ENCODE data around the gene ADCY5.

The ADCY5 gene

DNA sequence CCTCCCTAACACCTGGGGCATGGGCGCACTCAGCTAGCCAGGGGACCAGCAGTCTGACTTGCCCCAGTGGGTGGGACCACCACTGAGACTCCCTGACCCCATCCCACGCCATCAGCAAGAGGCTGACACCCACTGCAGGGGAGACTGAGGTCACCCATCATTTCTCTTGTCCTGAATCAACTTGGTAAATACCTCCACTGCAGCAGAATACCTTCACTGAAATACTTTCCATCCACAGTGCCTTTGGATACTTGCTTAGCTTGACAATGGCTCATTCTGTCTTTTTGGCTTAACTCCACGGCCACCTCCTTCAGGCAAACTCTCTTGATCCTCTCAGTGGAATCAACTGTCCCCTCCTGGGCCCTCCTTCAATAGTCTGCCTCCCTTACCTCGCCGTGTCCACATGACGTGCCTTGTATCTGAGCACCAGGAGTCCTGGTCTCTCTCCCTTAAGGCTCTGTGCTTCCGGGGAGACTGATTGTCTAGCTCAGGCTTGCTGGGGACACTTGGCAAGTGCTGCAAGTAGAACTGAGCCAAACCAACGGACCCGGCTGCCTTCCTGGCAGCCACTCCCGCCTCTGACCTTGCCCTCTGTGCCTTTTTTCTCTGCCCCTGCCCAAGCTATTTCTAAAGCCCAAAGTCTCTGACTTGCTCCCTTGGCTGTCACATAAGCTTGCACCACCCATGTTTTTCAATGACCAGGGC lies 119.1 kb downstream of the ADCY5 start:
- no CpG with 5 or more reads among the region's 10 CpGs for WGBS, 2 donors (ENCODE audit: extremely low coverage in 2 of 2, insufficient read length in 2 of 2, insufficient replicate concordance in 1 of 2)

DNA sequence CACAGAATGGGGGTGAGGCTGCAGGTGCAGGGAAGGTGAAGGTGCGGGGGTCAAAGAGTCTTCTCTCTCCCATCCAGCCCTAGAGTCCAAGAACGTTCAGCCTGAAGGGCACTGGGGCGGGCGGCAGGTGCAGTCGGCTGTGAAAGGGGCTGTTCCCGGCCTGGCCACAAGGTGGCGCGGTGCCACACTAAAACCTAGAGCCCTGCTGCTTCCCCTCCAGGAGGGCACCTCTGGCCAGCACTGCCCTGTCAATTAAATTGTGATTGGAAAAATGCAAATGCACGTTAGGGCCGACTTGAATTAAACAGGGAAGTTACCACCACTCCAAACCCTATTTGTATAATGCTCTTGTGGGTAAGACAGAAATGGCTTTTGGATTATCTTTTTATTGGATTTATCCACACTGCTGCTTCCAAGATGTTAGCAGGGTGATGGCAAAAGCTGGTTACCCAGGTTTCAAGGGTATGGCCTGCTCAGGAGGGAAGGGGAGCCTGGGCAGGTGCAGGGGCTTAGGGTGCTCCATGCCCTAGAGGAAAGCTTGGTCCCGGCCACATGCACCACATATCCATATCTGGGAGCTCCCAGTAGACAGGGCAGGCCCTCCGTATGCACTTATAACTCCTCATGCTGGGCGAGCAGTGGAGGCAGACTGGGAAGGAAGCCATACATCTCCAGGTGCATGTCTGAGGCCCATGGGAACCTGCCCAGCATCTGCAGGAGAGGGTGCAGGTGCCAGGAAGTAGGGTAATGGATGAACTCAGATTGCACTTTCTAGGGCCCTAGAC lies 119.8 kb downstream of the ADCY5 start:
- H2AK5ac ChIP-seq (ENCODE audit: low read depth, low read length): peak overlapping the region; percentile 34
- H3K27me3 ChIP-seq (ENCODE audit: control insufficient read depth in 3 of 3, insufficient read depth in 3 of 3, low read depth in 1 of 3, low read length in 3 of 3): peaks cover 0 to 37% (median 2%) of the 10 kb centered on the region in 3 experiments
- H2BK120ac ChIP-seq (ENCODE audit: low read depth, low read length): no peak overlapping the region
- no peak overlapping the region for H2AFZ ChIP-seq (ENCODE audit: low read length)
- peaks cover 0 to 2% of the 10 kb centered on the region in 2 donors for H3K9me3 ChIP-seq (replicated peaks in 1 of 2; ENCODE audit: control insufficient read depth in 2 of 2, insufficient read depth in 1 of 2, low read depth in 1 of 2, low read length in 2 of 2)
- peak overlapping the region; percentile 22 for H3K23ac ChIP-seq (ENCODE audit: low read depth, low read length, poor library complexity)
- H2BK15ac ChIP-seq (ENCODE audit: low read length): no peak overlapping the region
- peak overlapping the region; percentile 72 for H3K18ac ChIP-seq (ENCODE audit: low read length)
- H2BK12ac ChIP-seq (ENCODE audit: low read length): no peak overlapping the region
- H4K91ac ChIP-seq (ENCODE audit: low read depth, low read length, poor library complexity): no peak overlapping the region
- no peak overlapping the region for H2BK5ac ChIP-seq (ENCODE audit: low read length)
- peak; percentile 64 for DNase-seq (ENCODE audit: low spot score)
- no peak overlapping the region for H3K4me3 ChIP-seq (ENCODE audit: low read length in 2 of 2)
- no peak overlapping the region for H3K14ac ChIP-seq (ENCODE audit: low read length)
- H3K27ac ChIP-seq (replicated peaks; ENCODE audit: low read length): no peak overlapping the region
- no peaks in the 10 kb centered on the region for H3K79me1 ChIP-seq (ENCODE audit: low read depth, low read length)
- H3K4me1 ChIP-seq (ENCODE audit: control insufficient read depth in 2 of 2, insufficient read depth in 1 of 2, low read depth in 1 of 2, low read length in 2 of 2): no peaks in the 10 kb centered on the region
- no CpG with 5 or more reads among the region's 13 CpGs for WGBS, 2 donors (ENCODE audit: extremely low coverage in 2 of 2, insufficient read length in 2 of 2, insufficient replicate concordance in 1 of 2)
- peak overlapping the region; percentile 63 for H3K9ac ChIP-seq (ENCODE audit: low read depth, low read length, poor library complexity)
- H3K36me3 ChIP-seq (replicated peaks in 1 of 2; ENCODE audit: control insufficient read depth in 2 of 2, insufficient read depth in 2 of 2, low read length in 2 of 2): no peaks in the 10 kb centered on the region
- no peak overlapping the region for H4K8ac ChIP-seq (ENCODE audit: low read depth, low read length)
- no peak overlapping the region for H3K4ac ChIP-seq (ENCODE audit: low read length)
- H3K4me2 ChIP-seq (ENCODE audit: insufficient read depth, low read length, poor library complexity, severe bottlenecking): no peak overlapping the region

More for the DNA sequence above, 119.1 kb downstream of the ADCY5 start:
- Histone ChIP-seq H3K9me3 (replicated peaks in 1 of 2; ENCODE audit: control insufficient read depth in 2 of 2, insufficient read depth in 1 of 2, low read depth in 1 of 2, low read length in 2 of 2) (peaks cover 0 to 2% of the 10 kb centered on the region in 2 donors), H3K4ac (ENCODE audit: low read length) (no peak overlapping the region), H4K8ac (ENCODE audit: low read depth, low read length) (no peak overlapping the region), H3K4me2 (ENCODE audit: insufficient read depth, low read length, poor library complexity, severe bottlenecking) (no peak overlapping the region), H3K18ac (ENCODE audit: low read length) (no peak overlapping the region), H3K23ac (ENCODE audit: low read depth, low read length, poor library complexity) (no peak overlapping the region), H2BK120ac (ENCODE audit: low read depth, low read length) (no peak overlapping the region), H3K27ac (replicated peaks; ENCODE audit: low read length) (no peak overlapping the region), H2BK12ac (ENCODE audit: low read length) (no peak overlapping the region), H4K91ac (ENCODE audit: low read depth, low read length, poor library complexity) (no peak overlapping the region), H3K9ac (ENCODE audit: low read depth, low read length, poor library complexity) (peak overlapping the region; percentile 63), H3K4me1 (ENCODE audit: control insufficient read depth in 2 of 2, insufficient read depth in 1 of 2, low read depth in 1 of 2, low read length in 2 of 2) (no peaks in the 10 kb centered on the region), H2BK15ac (ENCODE audit: low read length) (peak overlapping the region; percentile 20), H2AFZ (ENCODE audit: low read length) (no peak overlapping the region), H2BK5ac (ENCODE audit: low read length) (no peak overlapping the region), H3K14ac (ENCODE audit: low read length) (no peak overlapping the region), H3K4me3 (ENCODE audit: low read length in 2 of 2) (no peak overlapping the region), H3K36me3 (replicated peaks in 1 of 2; ENCODE audit: control insufficient read depth in 2 of 2, insufficient read depth in 2 of 2, low read length in 2 of 2) (no peaks in the 10 kb centered on the region), H3K27me3 (ENCODE audit: control insufficient read depth in 3 of 3, insufficient read depth in 3 of 3, low read depth in 1 of 3, low read length in 3 of 3) (peaks cover 0 to 32% (median 2%) of the 10 kb centered on the region in 3 experiments), H3K79me1 (ENCODE audit: low read depth, low read length) (no peaks in the 10 kb centered on the region), H2AK5ac (ENCODE audit: low read depth, low read length) (peak overlapping the region; percentile 34)
- no peak for DNase-seq (ENCODE audit: low spot score)

DNA sequence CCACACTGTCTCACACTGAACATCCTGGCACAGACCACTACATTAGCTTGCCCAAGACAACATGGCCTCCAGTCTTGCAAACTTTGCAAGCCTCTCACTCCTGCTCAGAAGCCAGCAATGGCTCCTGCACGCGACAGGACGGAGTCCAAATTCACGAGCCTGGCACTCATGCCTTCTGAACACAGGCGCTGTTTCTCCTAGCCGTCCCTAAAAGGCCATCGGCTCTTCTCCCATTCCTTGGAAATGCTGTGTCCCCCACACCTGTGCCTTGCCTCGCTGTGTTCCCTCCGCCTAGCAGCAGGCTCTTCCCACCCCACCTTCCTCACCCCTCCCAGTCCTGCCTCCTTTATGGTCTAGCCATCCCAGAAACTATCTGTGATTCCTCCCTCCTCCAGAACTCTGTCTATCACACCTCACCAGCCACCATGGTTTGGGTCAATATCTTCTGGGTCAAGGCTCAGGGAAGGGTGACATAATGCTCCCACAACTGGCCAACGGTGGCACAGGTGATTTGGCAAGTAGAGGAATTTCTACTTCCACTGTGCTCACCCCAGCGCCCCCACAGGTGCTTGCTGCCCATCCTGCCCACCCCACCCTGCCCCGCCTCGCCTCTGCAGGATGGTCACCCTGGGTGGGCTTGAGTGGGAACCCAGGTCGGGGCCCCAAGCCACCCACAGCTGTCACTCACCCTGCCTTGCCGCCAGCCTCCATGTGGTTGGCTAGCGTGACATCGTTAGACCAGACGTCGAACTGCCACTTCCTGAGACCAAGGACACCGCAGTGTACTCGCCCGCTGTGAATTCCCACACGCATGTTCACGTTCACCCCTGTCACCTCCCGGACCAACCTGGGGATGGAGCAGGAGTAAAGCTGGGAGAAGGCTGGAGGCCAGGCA lies 120.7 kb downstream of the ADCY5 start:
- Histone ChIP-seq H3K9ac (ENCODE audit: low read depth, low read length, poor library complexity) (peak overlapping the region; percentile 64), H3K4me1 (ENCODE audit: control insufficient read depth in 2 of 2, insufficient read depth in 1 of 2, low read depth in 1 of 2, low read length in 2 of 2) (no peaks in the 10 kb centered on the region), H2BK5ac (ENCODE audit: low read length) (no peak overlapping the region), H4K8ac (ENCODE audit: low read depth, low read length) (no peak overlapping the region), H3K27me3 (ENCODE audit: control insufficient read depth in 3 of 3, insufficient read depth in 3 of 3, low read depth in 1 of 3, low read length in 3 of 3) (peaks cover 0 to 37% (median 2%) of the 10 kb centered on the region in 3 experiments), H3K14ac (ENCODE audit: low read length) (no peak overlapping the region), H3K79me1 (ENCODE audit: low read depth, low read length) (no peaks in the 10 kb centered on the region), H2AFZ (ENCODE audit: low read length) (no peak overlapping the region), H3K27ac (replicated peaks; ENCODE audit: low read length) (no peak overlapping the region), H3K9me3 (replicated peaks in 1 of 2; ENCODE audit: control insufficient read depth in 2 of 2, insufficient read depth in 1 of 2, low read depth in 1 of 2, low read length in 2 of 2) (peaks cover 0 to 2% of the 10 kb centered on the region in 2 donors), H3K36me3 (replicated peaks in 1 of 2; ENCODE audit: control insufficient read depth in 2 of 2, insufficient read depth in 2 of 2, low read length in 2 of 2) (no peaks in the 10 kb centered on the region), H2BK15ac (ENCODE audit: low read length) (no peak overlapping the region), H3K4me2 (ENCODE audit: insufficient read depth, low read length, poor library complexity, severe bottlenecking) (no peak overlapping the region), H3K23ac (ENCODE audit: low read depth, low read length, poor library complexity) (peak overlapping the region; percentile 22), H2BK120ac (ENCODE audit: low read depth, low read length) (no peak overlapping the region), H3K4ac (ENCODE audit: low read length) (no peak overlapping the region), H2AK5ac (ENCODE audit: low read depth, low read length) (no peak overlapping the region), H4K91ac (ENCODE audit: low read depth, low read length, poor library complexity) (no peak overlapping the region), H2BK12ac (ENCODE audit: low read length) (no peak overlapping the region), H3K18ac (ENCODE audit: low read length) (peak overlapping the region; percentile 4), H3K4me3 (ENCODE audit: low read length in 2 of 2) (peak overlapping the region in 1 of 2 donors; percentile 15)
- DNase-seq (ENCODE audit: low spot score): no peak
- no CpG with 5 or more reads among the region's 25 CpGs for WGBS, 2 donors (ENCODE audit: extremely low coverage in 2 of 2, insufficient read length in 2 of 2, insufficient replicate concordance in 1 of 2)

Data from neuronal stem cell (in vitro differentiated cells).